Measurements from ENCODE around the gene XRCC1. TPM values are rescaled to one million over a fixed set of nuclear protein-coding genes. Genes with fewer than 3 reads are reported as not detected.

XRCC1 gene
- total and polyA plus RNA-seq, 2 of the 8 experiments (the other 6 are each of a cell fraction or from before 2014, with no cell fraction given) = 42.5 to 44.4 TPM

- Histone ChIP-seq H3K4me3 (ENCODE audit: extremely low read depth in 1 of 4, insufficient read depth in 2 of 4, low read depth in 3 of 4, low read length in 4 of 4) (peak overlapping the region; percentile 16 to 89 (median 20); a peak in 5 of 8 replicates), H3K23me2 (ENCODE audit: low read depth, low read length) (peaks cover 21% of the 10 kb centered on the region), H3K9me3 (ENCODE audit: insufficient read depth in 2 of 2, low read depth in 1 of 2, low read length in 1 of 2) (no peaks in the 10 kb centered on the region), H3K9ac (replicated peaks in 1 of 4; ENCODE audit: extremely low read depth in 1 of 4, low read depth in 3 of 4, low read length in 3 of 4) (peak overlapping the region; percentile 22 to 66 (median 44); a peak in 6 of 7 replicates), H4K5ac (ENCODE audit: insufficient read length, low read depth, low read length) (no peak overlapping the region), H3K4me2 (ENCODE audit: insufficient read depth in 1 of 2, low read depth in 2 of 2, low read length in 2 of 2) (peak overlapping the region; percentile 62 to 79), H2BK5ac (ENCODE audit: low read depth, low read length) (peak overlapping the region; percentile 78), H2BK12ac (ENCODE audit: low read depth, low read length) (peak overlapping the region; percentile 90), H3K56ac (replicated peaks; ENCODE audit: insufficient read length, low read depth, low read length) (no peak overlapping the region), H3K14ac (ENCODE audit: insufficient read length) (no peak overlapping the region), H4K8ac (ENCODE audit: extremely low read depth, insufficient read depth, low read length) (no peak overlapping the region), H3K27me3 (replicated peaks in 1 of 4; ENCODE audit: control insufficient read depth in 3 of 4, extremely low read depth in 1 of 4, insufficient read depth in 3 of 4, low read length in 3 of 4) (no peaks in the 10 kb centered on the region), H3K79me1 (ENCODE audit: low read depth, low read length) (peaks cover 9% of the 10 kb centered on the region), H3K4me1 (replicated peaks in 1 of 4; ENCODE audit: control insufficient read depth in 3 of 4, insufficient read depth in 4 of 4, low read length in 3 of 4) (peaks cover 0 to 16% (median 10%) of the 10 kb centered on the region in 4 experiments; a peak in 6 of 7 replicates), H4K20me1 (replicated peaks in 1 of 2; ENCODE audit: control insufficient read depth in 1 of 2, insufficient read depth in 2 of 2, low read length in 2 of 2) (no peaks in the 10 kb centered on the region), H3K36me3 (ENCODE audit: control insufficient read depth in 2 of 4, insufficient read depth in 4 of 4, low read length in 3 of 4) (no peaks in the 10 kb centered on the region; a peak in 2 of 8 replicates), H2AFZ (ENCODE audit: low read length) (no peak overlapping the region; the same call in 1 of the 2 replicates), H3K27ac (ENCODE audit: low read depth, low read length) (peak overlapping the region; percentile 68), H3K18ac (ENCODE audit: extremely low read depth, low read length) (peak overlapping the region; percentile 71), H3K23ac (ENCODE audit: insufficient read length) (no peak overlapping the region), H4K91ac (replicated peaks; ENCODE audit: insufficient read length, low read length) (peak overlapping the region; percentile 34), H2AK5ac (ENCODE audit: low read depth, low read length) (peak overlapping the region; percentile 88; the same call in 1 of the 2 replicates), H2BK15ac (ENCODE audit: low read length) (peak overlapping the region; percentile 8; the same call in 1 of the 2 replicates), H2BK120ac (replicated peaks; ENCODE audit: low read depth, low read length) (no peak overlapping the region), H3K79me2 (ENCODE audit: control insufficient read depth in 1 of 2, insufficient read depth in 2 of 2, low read length in 2 of 2) (peaks cover 0 to 8% of the 10 kb centered on the region in 2 experiments; a peak in 2 of 4 replicates), H2BK20ac (ENCODE audit: low read length) (no peak overlapping the region), H3K4ac (replicated peaks; ENCODE audit: insufficient read length, low read depth, low read length) (no peak overlapping the region)
- TF ChIP-seq USF2 (IDR thresholded peaks at IDR 0.05; ENCODE audit: low read length) (no peak), TAF1 (IDR thresholded peaks at IDR 0.05; ENCODE audit: low read depth, low read length) (0 out of 2 replicates have a peak, but pooled peaks have one; percentile 40)
- ChIA-PET POLR2A (ENCODE audit: partially characterized antibody) (interaction anchor here (1.4 to 5.2 kb wide), 3 partner anchors 13 to 21 kb away, joined by 6 to 36 read pairs (median 9); partner anchors contain the start of genes IRGQ and ZNF576), CTCF (ENCODE audit: partially characterized antibody) (interaction anchor here (1.3 to 3.2 kb wide), 2 partner anchors 14 to 18 kb away, joined by 3 to 26 read pairs; no protein-coding TSS in a partner anchor)
- WGBS, 2 experiments (ENCODE audit: extremely low coverage in 1 of 2, insufficient coverage in 1 of 2, insufficient read length in 1 of 2, insufficient replicate concordance in 2 of 2, low coverage in 1 of 2, low lambda C conversion rate in 2 of 2, missing lambda C conversion rate in 1 of 2) = 83% methylated on average over 37 of the region's 37 CpGs; no CpG with 5 or more reads in 1 of the 2 experiments
- DNase-seq (ENCODE audit: low read depth in 1 of 2, low spot score in 2 of 2) (no peak), FAIRE-seq (no peak)
Measured at GRCh38 chr19:43575955-43576878, 890 bp upstream of the XRCC1 start.
